ENCODE data around the gene SAMD4A.
A peak's percentile ranks its signal among the peaks of the same experiment; 100 is the strongest.

Gene SAMD4A

GRCh38 chr14:54566410-54567223, at the start of gene SAMD4A:
SAMD4A (plus strand) TSS chr14:54567128; CDS start chr14:54567917, 789 bp downstream.
- no peaks in the 10 kb centered on the region for H3K36me3 ChIP-seq (ENCODE audit: control insufficient read depth, insufficient read depth, low read length)
- H3K27me3 ChIP-seq (ENCODE audit: control insufficient read depth, insufficient read depth, low read length), result peaks cover 29% of the 10 kb centered on the region
- H3K4me3 ChIP-seq (ENCODE audit: low read length), result peak within 1 kb of the TSS; percentile 59
- H3K9me3 ChIP-seq (ENCODE audit: control insufficient read depth, low read length), result no peaks in the 10 kb centered on the region
- peak within 1 kb of the TSS; percentile 73 for H3K9ac ChIP-seq (ENCODE audit: low read length)
- peaks cover 11% of the 10 kb centered on the region for H3K4me1 ChIP-seq (ENCODE audit: control insufficient read depth, insufficient read depth, low read length)

- Histone ChIP-seq H3K9ac (ENCODE audit: low read length) (no peak overlapping the region), H3K27me3 (ENCODE audit: control insufficient read depth, insufficient read depth, low read length) (no peaks in the 10 kb centered on the region), H3K4me3 (ENCODE audit: low read length) (no peak overlapping the region), H3K9me3 (ENCODE audit: control insufficient read depth, low read length) (no peaks in the 10 kb centered on the region), H3K36me3 (ENCODE audit: control insufficient read depth, insufficient read depth, low read length) (no peaks in the 10 kb centered on the region), H3K4me1 (ENCODE audit: control insufficient read depth, insufficient read depth, low read length) (no peaks in the 10 kb centered on the region)
Observed at GRCh38 chr14:54524410-54524809, 42.5 kb upstream of the SAMD4A start.

- Histone ChIP-seq H3K9ac (ENCODE audit: low read length) (no peak overlapping the region), H3K9me3 (ENCODE audit: control insufficient read depth, low read length) (no peaks in the 10 kb centered on the region), H3K4me3 (ENCODE audit: low read length) (no peak overlapping the region), H3K4me1 (ENCODE audit: control insufficient read depth, insufficient read depth, low read length) (no peaks in the 10 kb centered on the region), H3K36me3 (ENCODE audit: control insufficient read depth, insufficient read depth, low read length) (no peaks in the 10 kb centered on the region), H3K27me3 (ENCODE audit: control insufficient read depth, insufficient read depth, low read length) (no peaks in the 10 kb centered on the region)
Observed at GRCh38 chr14:54528973-54529372, 38.0 kb upstream of the SAMD4A start.

- no peaks in the 10 kb centered on the region for H3K9me3 ChIP-seq (ENCODE audit: control insufficient read depth, low read length)
- H3K9ac ChIP-seq (ENCODE audit: low read length), result no peak overlapping the region
Observed at GRCh38 chr14:54529811-54530210, 37.1 kb upstream of the SAMD4A start.

GRCh38 chr14:54532111-54533012, 34.6 kb upstream of the SAMD4A start:
- Histone ChIP-seq H3K4me3 (ENCODE audit: low read length) (no peak overlapping the region), H3K27me3 (ENCODE audit: control insufficient read depth, insufficient read depth, low read length) (no peaks in the 10 kb centered on the region), H3K4me1 (ENCODE audit: control insufficient read depth, insufficient read depth, low read length) (no peaks in the 10 kb centered on the region), H3K9ac (ENCODE audit: low read length) (no peak overlapping the region), H3K36me3 (ENCODE audit: control insufficient read depth, insufficient read depth, low read length) (no peaks in the 10 kb centered on the region), H3K9me3 (ENCODE audit: control insufficient read depth, low read length) (no peaks in the 10 kb centered on the region)

More at GRCh38 chr14:54529811-54530210, 37.1 kb upstream of the SAMD4A start:
- no peaks in the 10 kb centered on the region for H3K4me1 ChIP-seq (ENCODE audit: control insufficient read depth, insufficient read depth, low read length)
- no peak overlapping the region for H3K4me3 ChIP-seq (ENCODE audit: low read length)
- H3K27me3 ChIP-seq (ENCODE audit: control insufficient read depth, insufficient read depth, low read length), result no peaks in the 10 kb centered on the region
- H3K36me3 ChIP-seq (ENCODE audit: control insufficient read depth, insufficient read depth, low read length), result no peaks in the 10 kb centered on the region

- Histone ChIP-seq H3K9ac (ENCODE audit: low read length) (no peak overlapping the region), H3K4me1 (ENCODE audit: control insufficient read depth, insufficient read depth, low read length) (no peaks in the 10 kb centered on the region), H3K36me3 (ENCODE audit: control insufficient read depth, insufficient read depth, low read length) (no peaks in the 10 kb centered on the region), H3K9me3 (ENCODE audit: control insufficient read depth, low read length) (no peaks in the 10 kb centered on the region), H3K27me3 (ENCODE audit: control insufficient read depth, insufficient read depth, low read length) (no peaks in the 10 kb centered on the region), H3K4me3 (ENCODE audit: low read length) (no peak overlapping the region)
Observed at GRCh38 chr14:54533100-54533499, 33.8 kb upstream of the SAMD4A start.

- Histone ChIP-seq H3K4me3 (ENCODE audit: low read length) (no peak overlapping the region), H3K4me1 (ENCODE audit: control insufficient read depth, insufficient read depth, low read length) (no peaks in the 10 kb centered on the region), H3K9ac (ENCODE audit: low read length) (no peak overlapping the region), H3K27me3 (ENCODE audit: control insufficient read depth, insufficient read depth, low read length) (no peaks in the 10 kb centered on the region), H3K36me3 (ENCODE audit: control insufficient read depth, insufficient read depth, low read length) (no peaks in the 10 kb centered on the region), H3K9me3 (ENCODE audit: control insufficient read depth, low read length) (no peaks in the 10 kb centered on the region)
Observed at GRCh38 chr14:54535126-54535525, 31.8 kb upstream of the SAMD4A start.

- H3K4me3 ChIP-seq (ENCODE audit: low read length), result no peak overlapping the region
- no peaks in the 10 kb centered on the region for H3K4me1 ChIP-seq (ENCODE audit: control insufficient read depth, insufficient read depth, low read length)
- no peak overlapping the region for H3K9ac ChIP-seq (ENCODE audit: low read length)
- H3K36me3 ChIP-seq (ENCODE audit: control insufficient read depth, insufficient read depth, low read length), result no peaks in the 10 kb centered on the region
- no peaks in the 10 kb centered on the region for H3K9me3 ChIP-seq (ENCODE audit: control insufficient read depth, low read length)
- H3K27me3 ChIP-seq (ENCODE audit: control insufficient read depth, insufficient read depth, low read length), result no peaks in the 10 kb centered on the region
Observed at GRCh38 chr14:54535646-54536045, 31.3 kb upstream of the SAMD4A start.

GRCh38 chr14:54537651-54538050, 29.3 kb upstream of the SAMD4A start:
- Histone ChIP-seq H3K9me3 (ENCODE audit: control insufficient read depth, low read length) (no peaks in the 10 kb centered on the region), H3K27me3 (ENCODE audit: control insufficient read depth, insufficient read depth, low read length) (no peaks in the 10 kb centered on the region), H3K4me3 (ENCODE audit: low read length) (no peak overlapping the region), H3K9ac (ENCODE audit: low read length) (no peak overlapping the region), H3K4me1 (ENCODE audit: control insufficient read depth, insufficient read depth, low read length) (no peaks in the 10 kb centered on the region), H3K36me3 (ENCODE audit: control insufficient read depth, insufficient read depth, low read length) (no peaks in the 10 kb centered on the region)

GRCh38 chr14:54538055-54538454, 28.9 kb upstream of the SAMD4A start:
- Histone ChIP-seq H3K9ac (ENCODE audit: low read length) (no peak overlapping the region), H3K27me3 (ENCODE audit: control insufficient read depth, insufficient read depth, low read length) (no peaks in the 10 kb centered on the region), H3K36me3 (ENCODE audit: control insufficient read depth, insufficient read depth, low read length) (no peaks in the 10 kb centered on the region), H3K4me1 (ENCODE audit: control insufficient read depth, insufficient read depth, low read length) (no peaks in the 10 kb centered on the region), H3K9me3 (ENCODE audit: control insufficient read depth, low read length) (no peaks in the 10 kb centered on the region), H3K4me3 (ENCODE audit: low read length) (no peak overlapping the region)

- Histone ChIP-seq H3K4me1 (ENCODE audit: control insufficient read depth, insufficient read depth, low read length) (no peaks in the 10 kb centered on the region), H3K9ac (ENCODE audit: low read length) (no peak overlapping the region), H3K4me3 (ENCODE audit: low read length) (no peak overlapping the region), H3K36me3 (ENCODE audit: control insufficient read depth, insufficient read depth, low read length) (no peaks in the 10 kb centered on the region), H3K27me3 (ENCODE audit: control insufficient read depth, insufficient read depth, low read length) (no peaks in the 10 kb centered on the region), H3K9me3 (ENCODE audit: control insufficient read depth, low read length) (no peaks in the 10 kb centered on the region)
Observed at GRCh38 chr14:54547583-54547982, 19.3 kb upstream of the SAMD4A start.

GRCh38 chr14:54548491-54548890, 18.4 kb upstream of the SAMD4A start:
- no peak overlapping the region for H3K4me3 ChIP-seq (ENCODE audit: low read length)
- no peaks in the 10 kb centered on the region for H3K4me1 ChIP-seq (ENCODE audit: control insufficient read depth, insufficient read depth, low read length)
- H3K27me3 ChIP-seq (ENCODE audit: control insufficient read depth, insufficient read depth, low read length), result no peaks in the 10 kb centered on the region

More at GRCh38 chr14:54548491-54548890, 18.4 kb upstream of the SAMD4A start:
- no peak overlapping the region for H3K9ac ChIP-seq (ENCODE audit: low read length)
- H3K9me3 ChIP-seq (ENCODE audit: control insufficient read depth, low read length), result no peaks in the 10 kb centered on the region
- no peaks in the 10 kb centered on the region for H3K36me3 ChIP-seq (ENCODE audit: control insufficient read depth, insufficient read depth, low read length)
